Thymus (tissue), 11 donors: Measurements from ENCODE around the gene HECTD2. TPM values are rescaled to one million over a fixed set of nuclear protein-coding genes. Genes with fewer than 3 reads are reported as not detected.

Source experiments
- DNase-seq, 9 donors: peaks; one replicate each; pipeline ENCODE4 v3.0.0-alpha.2; 2013; ENCODE audit warnings: low spot score in 9 of 9, low read depth in 6 of 9, missing footprints in 1 of 9
- H3K27ac ChIP-seq, 2 donors: one replicate each; pipeline ENCODE4 v1.5.1; 2013; ENCODE audit warnings: control low read depth in 1 of 2, low read depth in 1 of 2, low read length in 1 of 2, mild to moderate bottlenecking in 1 of 2, moderate library complexity in 1 of 2
- H3K27me3 ChIP-seq, 2 donors: one replicate each; pipeline ENCODE4 v1.5.1; 2013; ENCODE audit warnings: low read length in 1 of 2; ENCODE audit not compliant: control insufficient read depth in 2 of 2, insufficient read depth in 1 of 2
- H3K36me3 ChIP-seq, 2 donors: one replicate each; pipeline ENCODE4 v1.5.1; 2013; ENCODE audit warnings: low read length in 1 of 2, mild to moderate bottlenecking in 1 of 2, moderate library complexity in 1 of 2; ENCODE audit not compliant: control insufficient read depth in 2 of 2, insufficient read depth in 2 of 2
- H3K4me1 ChIP-seq, 2 donors: one replicate each; pipeline ENCODE4 v1.5.1; 2013; ENCODE audit warnings: low read length in 2 of 2; ENCODE audit not compliant: control insufficient read depth in 2 of 2, insufficient read depth in 2 of 2
- H3K4me3 ChIP-seq, 2 donors: one replicate each; pipeline ENCODE4 v1.5.1; 2013; ENCODE audit warnings: low read length in 2 of 2, control low read depth in 1 of 2, mild to moderate bottlenecking in 1 of 2
- H3K9me3 ChIP-seq, 2 donors: one replicate each; pipeline ENCODE4 v1.5.1; 2013; ENCODE audit warnings: low read length in 1 of 2, mild to moderate bottlenecking in 1 of 2; ENCODE audit not compliant: control insufficient read depth in 2 of 2, insufficient read depth in 1 of 2
- WGBS: extraction: QIAGEN DNeasy Blood & Tissue Kit; methylation state at CpG from one replicate; pipeline ENCODE4 v1.1.7; 2013; 5-methylcytosine and 5-hydroxymethylcytosine counted together
- polyA plus RNA-seq: library from polyadenylated mRNA; stranded (reverse); fragments of 200-250 nt; gene quantifications from one replicate; pipeline ENCODE4 v1.2.3, GENCODE V29; 2013
- total RNA-seq: library from RNA; stranded (reverse); fragments of 120-200 nt; gene quantifications from one replicate; pipeline ENCODE4 v1.2.4, GENCODE V29; 2013
- donor health status: healthy.

HECTD2 gene
- total and polyA plus RNA-seq, 2 donors: 3.9 to 8.1 TPM

GRCh38 chr10:91562839-91563581, 152.9 kb downstream of the HECTD2 start:
- Histone ChIP-seq H3K36me3 (no peaks in the 10 kb centered on the region), H3K4me3 (no peak overlapping the region), H3K9me3 (peaks cover 0 to 5% of the 10 kb centered on the region in 2 donors), H3K4me1 (no peaks in the 10 kb centered on the region), H3K27ac (no peak overlapping the region), H3K27me3 (no peaks in the 10 kb centered on the region)
- WGBS: 72% methylated on average over 2 of the region's 2 CpGs
- no peak for DNase-seq

- H3K9me3 ChIP-seq: peaks cover 0 to 5% of the 10 kb centered on the region in 2 donors
- no peak overlapping the region for H3K27ac ChIP-seq
- no peak overlapping the region for H3K4me3 ChIP-seq
- 96% methylated on average over 3 of the region's 3 CpGs for WGBS
- no peaks in the 10 kb centered on the region for H3K4me1 ChIP-seq
- no peak for DNase-seq
- no peaks in the 10 kb centered on the region for H3K36me3 ChIP-seq
- H3K27me3 ChIP-seq: no peaks in the 10 kb centered on the region
Measured at GRCh38 chr10:91564026-91564425, 153.9 kb downstream of the HECTD2 start.

Other genes with a start within 250 kb of the HECTD2 start
- gene PCGF5, start 189.7 kb upstream of the HECTD2 start, total RNA-seq: 37.5 TPM
- 29.9 TPM for gene PCGF5, start 189.7 kb upstream of the HECTD2 start, polyA plus RNA-seq
- 1.2 TPM for gene PPP1R3C, start 222.7 kb downstream of the HECTD2 start, total RNA-seq
- gene PPP1R3C, start 222.7 kb downstream of the HECTD2 start, polyA plus RNA-seq: 1.7 TPM